Lower leg skin (tissue), 4 donors: Measurements from ENCODE around the gene TMEM145. TPM values are rescaled to one million over a fixed set of nuclear protein-coding genes. Genes with fewer than 3 reads are reported as not detected.

Experiments
- DNase-seq, 2 donors: peaks; one replicate each; pipeline ENCODE4 v3.0.0-alpha.2; 2019; ENCODE audit warnings: low spot score in 2 of 2
- H3K4me3 ChIP-seq: fragments of 200-600 bp; sonication (generic); 2 replicates; pipeline ENCODE4 v1.5.1; 2017; ENCODE audit warnings: mild to moderate bottlenecking, low read depth; ENCODE audit not compliant: poor library complexity, severe bottlenecking
- CTCF ChIP-seq, 3 donors: fragments of 450-650 bp; IDR thresholded peaks; one replicate each; pipeline ENCODE4 v1.5.1; 2016; ENCODE audit warnings: antibody characterized with exemption in 3 of 3, mild to moderate bottlenecking in 3 of 3, moderate library complexity in 2 of 3
- POLR2A ChIP-seq, 2 donors: fragments of 450-650 bp; IDR thresholded peaks; one replicate each; pipeline ENCODE4 v1.6.1; 2016 to 2017; ENCODE audit warnings: antibody characterized with exemption in 2 of 2, mild to moderate bottlenecking in 1 of 2, moderate library complexity in 1 of 2
- WGBS, 2 donors: methylation state at CpG; one replicate each; pipeline ENCODE4 v1.1.5; 2018; 5-methylcytosine and 5-hydroxymethylcytosine counted together
- intact Hi-C: fragments of 100-400 bp; cut with DNase I; formaldehyde crosslinking; loops from one replicate; pipeline ENCODE4 v1.15.0; 2023; ENCODE audit warnings: low total_unique reads
- total RNA-seq, 4 donors: library from RNA; depleted of rRNA; stranded (reverse); fragments of >200 nt; gene quantifications; one replicate each; pipeline ENCODE4 v1.1.0, GENCODE V29; 2016

TMEM145 gene
- total RNA-seq, 4 donors from 2014 or later: 0.88 TPM; not detected in 3

DNA sequence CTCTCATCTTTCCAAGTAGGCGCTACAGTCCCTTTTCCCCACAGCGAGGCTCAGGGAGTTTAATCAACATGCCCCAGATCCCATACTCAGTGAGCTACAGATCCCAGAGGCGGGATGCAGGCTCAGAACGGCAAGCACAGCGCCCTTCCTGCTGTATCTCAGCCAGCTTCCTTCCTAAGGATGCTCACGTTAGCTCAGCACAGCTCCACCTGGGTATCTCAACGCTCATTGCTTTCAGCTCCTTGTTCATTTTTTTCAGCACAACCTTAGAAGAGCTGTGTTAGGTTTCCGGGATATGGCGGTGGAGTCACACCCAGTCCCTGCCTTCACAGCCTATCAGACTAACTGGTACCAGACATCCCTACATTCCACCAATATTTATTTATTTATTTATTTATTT, 9.2 kb downstream of the TMEM145 start:
- TF ChIP-seq POLR2A (IDR thresholded peaks at IDR 0.05) (no peak), CTCF (IDR thresholded peaks at IDR 0.05) (no peak)
- no peak for DNase-seq
- WGBS, 2 donors: 53 to 55% methylated on average over 9 of the region's 9 CpGs
- intact Hi-C loops: no loop called here
- H3K4me3 ChIP-seq: no peak overlapping the region

- no peak for DNase-seq
- H3K4me3 ChIP-seq: no peak overlapping the region
- no peak for TF ChIP-seq POLR2A (IDR thresholded peaks at IDR 0.05)
- no peak for TF ChIP-seq CTCF (IDR thresholded peaks at IDR 0.05)
- 35 to 51% methylated on average over 27 to 29 of the region's 29 CpGs for WGBS, 2 donors
- intact Hi-C loops: no loop called here
These were observed 10.4 kb downstream of the TMEM145 start for GRCh38 chr19:42323473-42323851.

DNA sequence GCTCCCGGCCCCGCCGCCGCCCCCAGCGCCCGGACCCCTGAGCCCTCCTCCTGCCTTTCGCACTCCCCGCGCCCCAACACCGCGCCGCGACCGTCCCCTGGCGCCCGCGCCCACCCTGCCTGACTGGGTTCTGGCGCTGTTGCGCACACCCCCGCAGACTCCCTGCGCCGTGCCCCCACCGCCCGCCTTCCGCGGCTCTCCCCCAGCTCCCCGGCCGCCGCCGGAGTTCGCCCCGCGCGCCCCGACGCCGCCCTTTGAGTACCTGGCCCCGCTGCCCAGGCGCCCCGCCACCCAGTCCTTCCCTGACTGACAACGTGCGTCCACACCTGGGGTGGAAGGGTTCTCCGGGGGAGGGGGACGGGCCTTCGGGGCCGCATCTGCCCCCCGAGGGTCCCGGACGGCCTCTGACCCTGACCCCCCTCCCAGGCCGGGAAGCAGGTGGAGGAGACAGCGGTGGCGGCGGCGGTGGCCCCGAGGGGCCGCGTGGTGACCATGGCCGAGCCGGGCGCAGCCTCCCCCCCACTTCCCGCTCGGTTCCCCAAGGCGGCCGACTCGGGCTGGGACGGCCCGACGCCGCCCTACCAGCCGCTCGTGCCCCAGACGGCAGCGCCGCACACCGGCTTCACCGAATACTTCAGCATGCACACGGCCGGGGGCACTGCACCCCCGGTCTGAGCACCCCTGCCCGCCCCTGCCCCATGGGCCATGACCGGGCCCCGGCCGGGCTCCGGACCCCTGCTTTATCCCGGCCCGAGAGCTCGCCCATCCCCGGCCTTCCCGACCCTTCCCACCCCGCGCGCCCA, 10.9 kb downstream of the TMEM145 start:
- intact Hi-C loops: no loop called here
- no peak overlapping the region for H3K4me3 ChIP-seq
- TF ChIP-seq POLR2A (IDR thresholded peaks at IDR 0.05) (no peak), CTCF (IDR thresholded peaks at IDR 0.05) (no peak)
- no peak for DNase-seq
- 9 to 15% methylated on average over 18 to 56 of the region's 92 CpGs for WGBS, 2 donors

- WGBS, 2 donors: 2 to 5% methylated on average over 25 to 36 of the region's 38 CpGs
- no peak for DNase-seq
These were observed 11.7 kb downstream of the TMEM145 start for GRCh38 chr19:42324655-42325307.

DNA sequence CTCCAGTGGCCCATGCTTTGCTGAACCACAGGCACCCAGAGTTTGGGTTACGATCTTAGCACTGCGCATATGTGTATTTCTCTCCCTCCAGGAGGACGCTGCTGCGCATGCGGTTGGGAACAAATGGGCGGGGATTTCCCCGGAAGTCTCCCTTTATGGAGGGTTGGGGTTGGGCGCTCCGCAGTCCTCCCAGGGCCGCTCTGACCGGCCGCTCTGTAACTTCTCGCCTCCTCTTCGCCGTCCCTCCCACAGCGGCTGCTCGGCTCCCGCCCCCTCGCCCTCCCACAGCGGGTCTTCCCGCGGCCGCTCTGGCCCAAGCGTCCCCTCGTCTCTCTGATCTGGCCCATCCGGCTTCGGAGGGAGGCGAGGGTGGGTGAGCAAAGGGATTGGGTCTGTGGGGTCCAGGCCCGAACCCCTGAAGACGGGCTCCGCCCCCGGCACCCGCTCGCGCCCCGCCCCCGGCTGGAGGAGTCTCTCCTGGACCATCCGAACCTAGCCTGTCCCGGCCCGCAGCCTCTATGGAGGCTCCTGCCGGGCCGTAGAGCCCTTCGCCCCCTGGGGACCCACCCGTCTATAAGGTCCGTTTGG, 12.3 kb downstream of the TMEM145 start, which contains the start of gene MEGF8:
Gene MEGF8 (plus strand): TSS at position 328 of the 588 bp plus-strand sequence. CDS start 609 bp downstream, outside the sequence.
- WGBS, 2 donors: 1% methylated on average over 26 to 45 of the region's 45 CpGs
- peak; percentile 96 to 99 for DNase-seq
- TF ChIP-seq CTCF (IDR thresholded peaks at IDR 0.05) (peak in 1 of 3 donors; percentile 63), POLR2A (IDR thresholded peaks at IDR 0.05) (no peak)
- H3K4me3 ChIP-seq: peak within 1 kb of the TSS; percentile 82
- intact Hi-C loops: no loop called here

More at GRCh38 chr19:42324655-42325307, 11.7 kb downstream of the TMEM145 start:
- no peak for TF ChIP-seq CTCF (IDR thresholded peaks at IDR 0.05)
- no peak for TF ChIP-seq POLR2A (IDR thresholded peaks at IDR 0.05)
- intact Hi-C loops: no loop called here
- H3K4me3 ChIP-seq: no peak overlapping the region
